A549 (cell line): ENCODE results near the gene CIDEB. TPM values are rescaled to one million over a fixed set of nuclear protein-coding genes. Genes with fewer than 3 reads are reported as not detected.

Experiments
- ATAC-seq, 2 experiments: fragments of 200-7000 bp in 1 of 2; fragments of >200 bp in 1 of 2; cut with Nextera tagmentation in 1 of 2; cut with Tn5 transposase in 1 of 2; 3 replicates each; pipeline versions ENCODE4 v1.8.0 to v1.9.1; 2018 to 2020; ENCODE audit warnings: mild to moderate bottlenecking in 1 of 2, moderate library complexity in 1 of 2
- CTCF ChIA-PET: fragments of 300-600 bp; sonication (Branson Sonifier 250); formaldehyde crosslinking; extraction: SDS; loops from one replicate; lab custom pipeline; 2021; ENCODE audit warnings: antibody characterized with exemption, inconsistent platforms; lab: Yijun Ruan, JAX
- POLR2A ChIA-PET: fragments of 350-600 bp; formaldehyde crosslinking; extraction: SDS; loops from one replicate; lab custom pipeline; 2021; ENCODE audit warnings: antibody characterized with exemption, inconsistent platforms; lab: Yijun Ruan, JAX
- DNase-seq, 2 experiments: peaks; one replicate each; pipeline versions ENCODE4 v3.0.0 to v3.0.0-alpha.2; 2011 to 2016; ENCODE audit warnings: low read depth in 1 of 2, low spot score in 1 of 2
- FAIRE-seq: peaks from 2 replicates; lab custom pipeline; 2011; peaks lifted over from hg19 to GRCh38; lab: Jason Lieb, UNC
- H3K27ac ChIP-seq, 2 experiments: fragments of >200 bp; sonication (Bioruptor Twin); formaldehyde crosslinking; 3 replicates each; pipeline ENCODE4 v1.5.1; 2016 to 2017
- H3K4me1 ChIP-seq: fragments of >200 bp; sonication (Bioruptor Twin); formaldehyde crosslinking; 3 replicates; pipeline ENCODE4 v1.6.1; 2016
- H3K4me2 ChIP-seq: fragments of >200 bp; sonication (Bioruptor Twin); formaldehyde crosslinking; 3 replicates; pipeline ENCODE4 v1.6.1; 2016
- H3K4me3 ChIP-seq: fragments of >200 bp; sonication (Bioruptor Twin); formaldehyde crosslinking; 3 replicates; pipeline ENCODE4 v1.5.1; 2016
- H3K9me3 ChIP-seq: fragments of >200 bp; sonication (Bioruptor Twin); formaldehyde crosslinking; 3 replicates; pipeline ENCODE4 v1.6.1; 2016
- BCL3 ChIP-seq: fragments of >200 bp; sonication (Bioruptor Twin); formaldehyde crosslinking; IDR thresholded peaks from 3 replicates; pipeline ENCODE4 v1.6.1; 2016
- CEBPB ChIP-seq, 2 experiments: fragments of >200 bp in 1 of 2; sonication (Bioruptor Twin) in 1 of 2; formaldehyde crosslinking in 1 of 2; IDR thresholded peaks; 2 replicates each; pipeline ENCODE4 v1.6.1; 2012 to 2016
- CHD4 ChIP-seq: fragments of 200-600 bp; sonication (generic); IDR thresholded peaks from 2 replicates; pipeline ENCODE4 v1.6.1; 2016; ENCODE audit warnings: antibody characterized with exemption, mild to moderate bottlenecking, borderline replicate concordance
- EHMT2 ChIP-seq: fragments of 200-600 bp; sonication (generic); IDR thresholded peaks from 2 replicates; pipeline ENCODE4 v1.6.1; 2016; ENCODE audit warnings: antibody characterized with exemption, low read depth, mild to moderate bottlenecking, moderate library complexity
- ESRRA ChIP-seq: fragments of 150-350 bp; IDR thresholded peaks from 2 replicates; pipeline ENCODE4 v1.6.1; 2014; ENCODE audit warnings: mild to moderate bottlenecking, low read length, borderline replicate concordance
- GATA3 ChIP-seq: IDR thresholded peaks from 2 replicates; pipeline ENCODE4 v1.6.1; 2012; ENCODE audit warnings: borderline replicate concordance
- HOXB13 ChIP-seq: fragments of 250-450 bp; sonication (Bioruptor Pico); IDR thresholded peaks from 2 replicates; pipeline ENCODE4 v1.5.0; 2020; ENCODE audit warnings: low read depth, mild to moderate bottlenecking, moderate library complexity
- JUNB ChIP-seq: fragments of >200 bp; sonication (Bioruptor Twin); formaldehyde crosslinking; IDR thresholded peaks from 2 replicates; pipeline ENCODE4 v1.6.1; 2016
- MYC ChIP-seq: IDR thresholded peaks from 2 replicates; pipeline ENCODE4 v1.6.1; 2012; ENCODE audit warnings: mild to moderate bottlenecking, inconsistent platforms, low read length, improper control_type of control experiment, borderline replicate concordance
- NFE2L2 ChIP-seq: fragments of 150-350 bp; conservative IDR thresholded peaks from 2 replicates; pipeline ENCODE4 v1.6.1; 2014; ENCODE audit warnings: low read length
- NR3C1 ChIP-seq: fragments of >200 bp; sonication (Bioruptor Twin); formaldehyde crosslinking; IDR thresholded peaks from 3 replicates; pipeline ENCODE4 v1.6.1; 2017
- RFX5 ChIP-seq: fragments of 450-650 bp; IDR thresholded peaks from 2 replicates; pipeline ENCODE4 v1.7.1; 2014; ENCODE audit warnings: antibody characterized with exemption, mild to moderate bottlenecking, moderate library complexity
- RNF2 ChIP-seq: fragments of 200-600 bp; sonication (generic); IDR thresholded peaks from 2 replicates; pipeline ENCODE4 v1.6.1; 2016; ENCODE audit warnings: low read depth, mild to moderate bottlenecking, antibody characterized with exemption, moderate library complexity, borderline replicate concordance
- TP53 ChIP-seq: fragments of 250-450 bp; sonication (Bioruptor Pico); IDR thresholded peaks from 2 replicates; pipeline ENCODE4 v1.5.0; 2021; ENCODE audit warnings: mild to moderate bottlenecking, moderate library complexity
- USF2 ChIP-seq: fragments of 450-650 bp; IDR thresholded peaks from 2 replicates; pipeline ENCODE4 v1.6.1; 2014; ENCODE audit warnings: antibody characterized with exemption
- ZFP36 ChIP-seq: fragments of 450-650 bp; IDR thresholded peaks from 2 replicates; pipeline ENCODE4 v1.6.1; 2014; ENCODE audit warnings: borderline replicate concordance; ENCODE audit not compliant: partially characterized antibody
- ZSCAN20 ChIP-seq: fragments of 250-450 bp; sonication (Bioruptor Pico); IDR thresholded peaks from 2 replicates; pipeline ENCODE4 v1.8.0; 2022; ENCODE audit warnings: mild to moderate bottlenecking, moderate library complexity
- WGBS: methylation state at CpG from one replicate; pipeline ENCODE4 v1.1.6; 2017; ENCODE audit errors: missing lambda C conversion rate; 5-methylcytosine and 5-hydroxymethylcytosine counted together
- polyA plus RNA-seq, 4 experiments: library from polyadenylated mRNA; depleted of rRNA in 3 of 4; stranded (reverse); fragments of >200 nt; fragmentation: RNase III in 1 of 4; extraction: RNeasy Plus Mini Kit Qiagen cat#74134 plus additional on column Dnase treatment in 1 of 4; gene quantifications; 2 replicates in 3 of 4; 3 replicates in 1 of 4; pipeline ENCODE4 v1.2.3, GENCODE V29; 2011 to 2017
- TF ChIP-seq, protein P1 (sequence below): IDR thresholded peaks from 2 replicates; pipeline ENCODE4 v1.6.1; 2012; ENCODE audit warnings: low read depth, borderline replicate concordance
- TF ChIP-seq, protein P2 (sequence below): IDR thresholded peaks from 2 replicates; pipeline ENCODE4 v1.6.1; 2012
- TF ChIP-seq, protein P3 (sequence below): fragments of 250-450 bp; sonication (Bioruptor Pico); IDR thresholded peaks from 2 replicates; pipeline ENCODE4 v1.5.0; 2020; ENCODE audit warnings: low read depth, mild to moderate bottlenecking, moderate library complexity
- TF ChIP-seq, protein P4 (sequence below): fragments of 250-450 bp; sonication (Bioruptor Pico); IDR thresholded peaks from 2 replicates; pipeline ENCODE4 v1.5.0; 2021; ENCODE audit warnings: mild to moderate bottlenecking, moderate library complexity, borderline replicate concordance

CIDEB gene
- polyA plus RNA-seq, 2 of the 4 experiments (the other 2 are of a cell fraction): 0.31 to 0.79 TPM

GRCh38 chr14:24282736-24283135, 25.0 kb downstream of the CIDEB start:
- Histone ChIP-seq H3K9me3 (no peaks in the 10 kb centered on the region), H3K4me3 (no peak overlapping the region), H3K4me2 (no peak overlapping the region), H3K4me1 (no peaks in the 10 kb centered on the region), H3K27ac (no peak overlapping the region)
- no peak for FAIRE-seq
- ATAC-seq: no peak
- ChIA-PET POLR2A (interaction anchor here (1.2 kb wide), 1 partner anchor 11 kb away, joined by 3 read pairs; the partner anchor contains the start of gene RABGGTA), CTCF (interaction anchor here (1.1 to 34.0 kb wide), 7 partner anchors 10 to 44 kb away, joined by 3 to 469 read pairs (median 6); partner anchors contain the start of genes CIDEB, DHRS1, LTB4R and LTB4R2)
- no peak for DNase-seq
- no peak for TF ChIP-seq GATA3
- no peak for TF ChIP-seq ZSCAN20 (CRISPR knock-in tag)
- no peak for TF ChIP-seq EHMT2
- TF ChIP-seq NR3C1: no peak
- TF ChIP-seq, protein P1, sequence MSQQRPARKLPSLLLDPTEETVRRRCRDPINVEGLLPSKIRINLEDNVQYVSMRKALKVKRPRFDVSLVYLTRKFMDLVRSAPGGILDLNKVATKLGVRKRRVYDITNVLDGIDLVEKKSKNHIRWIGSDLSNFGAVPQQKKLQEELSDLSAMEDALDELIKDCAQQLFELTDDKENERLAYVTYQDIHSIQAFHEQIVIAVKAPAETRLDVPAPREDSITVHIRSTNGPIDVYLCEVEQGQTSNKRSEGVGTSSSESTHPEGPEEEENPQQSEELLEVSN: no peak
- TF ChIP-seq, protein P2, sequence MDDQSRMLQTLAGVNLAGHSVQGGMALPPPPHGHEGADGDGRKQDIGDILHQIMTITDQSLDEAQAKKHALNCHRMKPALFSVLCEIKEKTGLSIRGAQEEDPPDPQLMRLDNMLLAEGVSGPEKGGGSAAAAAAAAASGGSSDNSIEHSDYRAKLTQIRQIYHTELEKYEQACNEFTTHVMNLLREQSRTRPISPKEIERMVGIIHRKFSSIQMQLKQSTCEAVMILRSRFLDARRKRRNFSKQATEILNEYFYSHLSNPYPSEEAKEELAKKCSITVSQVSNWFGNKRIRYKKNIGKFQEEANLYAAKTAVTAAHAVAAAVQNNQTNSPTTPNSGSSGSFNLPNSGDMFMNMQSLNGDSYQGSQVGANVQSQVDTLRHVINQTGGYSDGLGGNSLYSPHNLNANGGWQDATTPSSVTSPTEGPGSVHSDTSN: no peak
- no peak for TF ChIP-seq CEBPB (IDR thresholded peaks at IDR 0.05)
- TF ChIP-seq, protein P3, sequence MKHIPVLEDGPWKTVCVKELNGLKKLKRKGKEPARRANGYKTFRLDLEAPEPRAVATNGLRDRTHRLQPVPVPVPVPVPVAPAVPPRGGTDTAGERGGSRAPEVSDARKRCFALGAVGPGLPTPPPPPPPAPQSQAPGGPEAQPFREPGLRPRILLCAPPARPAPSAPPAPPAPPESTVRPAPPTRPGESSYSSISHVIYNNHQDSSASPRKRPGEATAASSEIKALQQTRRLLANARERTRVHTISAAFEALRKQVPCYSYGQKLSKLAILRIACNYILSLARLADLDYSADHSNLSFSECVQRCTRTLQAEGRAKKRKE (CRISPR knock-in tag): no peak
- no peak for TF ChIP-seq MYC
- no peak for TF ChIP-seq USF2
- no peak for TF ChIP-seq RFX5
- no peak for TF ChIP-seq RNF2
- TF ChIP-seq, protein P4, sequence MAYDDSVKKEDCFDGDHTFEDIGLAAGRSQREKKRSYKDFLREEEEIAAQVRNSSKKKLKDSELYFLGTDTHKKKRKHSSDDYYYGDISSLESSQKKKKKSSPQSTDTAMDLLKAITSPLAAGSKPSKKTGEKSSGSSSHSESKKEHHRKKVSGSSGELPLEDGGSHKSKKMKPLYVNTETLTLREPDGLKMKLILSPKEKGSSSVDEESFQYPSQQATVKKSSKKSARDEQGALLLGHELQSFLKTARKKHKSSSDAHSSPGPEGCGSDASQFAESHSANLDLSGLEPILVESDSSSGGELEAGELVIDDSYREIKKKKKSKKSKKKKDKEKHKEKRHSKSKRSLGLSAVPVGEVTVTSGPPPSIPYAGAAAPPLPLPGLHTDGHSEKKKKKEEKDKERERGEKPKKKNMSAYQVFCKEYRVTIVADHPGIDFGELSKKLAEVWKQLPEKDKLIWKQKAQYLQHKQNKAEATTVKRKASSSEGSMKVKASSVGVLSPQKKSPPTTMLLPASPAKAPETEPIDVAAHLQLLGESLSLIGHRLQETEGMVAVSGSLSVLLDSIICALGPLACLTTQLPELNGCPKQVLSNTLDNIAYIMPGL (CRISPR knock-in tag): no peak
- TF ChIP-seq TP53: no peak
- WGBS: 63% methylated on average over 3 of the region's 3 CpGs

GRCh38 chr14:24281636-24282035, 26.1 kb downstream of the CIDEB start:
- CTCF ChIA-PET: interaction anchor here (1.1 to 34.0 kb wide), 4 partner anchors 9 to 150 kb away, joined by 3 to 469 read pairs (median 14); partner anchors contain the start of genes CIDEB, DHRS1, LTB4R and LTB4R2
- Histone ChIP-seq H3K4me1 (no peaks in the 10 kb centered on the region), H3K4me2 (no peak overlapping the region), H3K9me3 (no peaks in the 10 kb centered on the region), H3K4me3 (no peak overlapping the region), H3K27ac (no peak overlapping the region)
- FAIRE-seq (no peak), DNase-seq (no peak), ATAC-seq (no peak)
- POLR2A ChIA-PET: no interaction called here
- TF ChIP-seq ZFP36: no peak
- TF ChIP-seq JUNB: no peak
- no peak for TF ChIP-seq ZSCAN20 (CRISPR knock-in tag)
- 81% methylated on average over 7 of the region's 7 CpGs for WGBS

GRCh38 chr14:24280797-24281460, 26.8 kb downstream of the CIDEB start:
- no peak for DNase-seq

More at GRCh38 chr14:24280797-24281460, 26.8 kb downstream of the CIDEB start:
- POLR2A ChIA-PET: interaction anchor here (1.2 to 1.6 kb wide), 3 partner anchors 9 to 39 kb away, joined by 3 to 5 read pairs (median 3); partner anchors contain the start of genes RABGGTA and TINF2
- no peak for TF ChIP-seq NFE2L2
- TF ChIP-seq HOXB13: no peak
- TF ChIP-seq, protein P4 (CRISPR knock-in tag): no peak
- TF ChIP-seq CEBPB (IDR thresholded peaks at IDR 0.05): no peak
- TF ChIP-seq CHD4: no peak
- no peak for TF ChIP-seq ESRRA
- no peak for TF ChIP-seq BCL3
- no peak for TF ChIP-seq RNF2
- Histone ChIP-seq H3K4me3 (no peak overlapping the region), H3K4me1 (no peaks in the 10 kb centered on the region), H3K27ac (no peak overlapping the region), H3K4me2 (no peak overlapping the region), H3K9me3 (no peaks in the 10 kb centered on the region)
- no peak for FAIRE-seq
- no peak for ATAC-seq
- CTCF ChIA-PET: interaction anchor here (0.7 to 34.0 kb wide), 6 partner anchors 9 to 151 kb away, joined by 3 to 469 read pairs (median 4); partner anchors contain the start of genes CIDEB, DHRS1, LTB4R and LTB4R2
- WGBS: 76% methylated on average over 6 of the region's 6 CpGs
